K562 (cell line): ENCODE results near the gene CCNDBP1. TPM values are rescaled to one million over a fixed set of nuclear protein-coding genes. Genes with fewer than 3 reads are reported as not detected.

Experiments
- CBFA2T3 ChIP-seq: fragments of 450-650 bp; IDR thresholded peaks from 2 replicates; pipeline ENCODE4 v1.6.1; 2017
- CC2D1A ChIP-seq: fragments of 450-650 bp; IDR thresholded peaks from 2 replicates; pipeline ENCODE4 v1.6.1; 2017; ENCODE audit warnings: mild to moderate bottlenecking
- CHD2 ChIP-seq: IDR thresholded peaks from 2 replicates; pipeline ENCODE4 v1.6.1; 2011; ENCODE audit warnings: low read depth, low read length
- CSDE1 ChIP-seq, 2 experiments: fragments of 450-650 bp; IDR thresholded peaks; 2 replicates each; pipeline ENCODE4 v1.6.1; 2016; ENCODE audit warnings: mild to moderate bottlenecking in 1 of 2
- EGR1 ChIP-seq: fragments of 450-650 bp; conservative IDR thresholded peaks from 2 replicates; pipeline ENCODE4 v1.6.1; 2017; ENCODE audit warnings: mild to moderate bottlenecking
- EHMT2 ChIP-seq: fragments of 450-650 bp; IDR thresholded peaks from 2 replicates; pipeline ENCODE4 v1.6.1; 2018; ENCODE audit warnings: antibody characterized with exemption
- FOSL1 ChIP-seq: fragments of 200-800 bp; sonication (Bioruptor generic); conservative IDR thresholded peaks from 2 replicates; pipeline ENCODE4 v1.6.1; 2016; ENCODE audit warnings: missing genetic modification characterization, missing compliant biosample characterization
- FOXJ3 ChIP-seq: sonication (generic); formaldehyde crosslinking; IDR thresholded peaks from 2 replicates; pipeline ENCODE4 v1.4.0; 2020; ENCODE audit warnings: mild to moderate bottlenecking, missing genetic modification reagents
- HCFC1 ChIP-seq: IDR thresholded peaks from 2 replicates; pipeline ENCODE4 v1.6.1; 2012; ENCODE audit warnings: low read depth, low read length, improper control_type of control experiment
- HDAC3 ChIP-seq: fragments of 450-650 bp; IDR thresholded peaks from 2 replicates; pipeline ENCODE4 v1.6.1; 2018; ENCODE audit warnings: borderline replicate concordance, mild to moderate bottlenecking, moderate library complexity; ENCODE audit not compliant: partially characterized antibody
- MAFG ChIP-seq: fragments of 450-650 bp; conservative IDR thresholded peaks from 2 replicates; pipeline ENCODE4 v1.6.1; 2016; ENCODE audit warnings: missing genetic modification characterization, missing compliant biosample characterization
- MCM7 ChIP-seq, 2 experiments: fragments of 450-650 bp; IDR thresholded peaks; 2 replicates each; pipeline ENCODE4 v1.6.1; 2016 to 2018
- MYNN ChIP-seq, 2 experiments: sonication (generic); formaldehyde crosslinking in 1 of 2; IDR thresholded peaks; 2 replicates each; pipeline versions ENCODE4 v1.5.0 to v1.6.1; 2016 to 2020; ENCODE audit warnings: antibody characterized with exemption in 1 of 2, missing genetic modification reagents in 1 of 2
- NFYB ChIP-seq: IDR thresholded peaks from 2 replicates; pipeline ENCODE4 v1.6.1; 2011; ENCODE audit warnings: mild to moderate bottlenecking, moderate library complexity; ENCODE audit not compliant: insufficient read length; ENCODE audit errors: extremely low read depth
- RBM15 ChIP-seq: fragments of 200-400 bp; formaldehyde crosslinking; IDR thresholded peaks from 2 replicates; pipeline ENCODE4 v1.6.1; 2018; ENCODE audit warnings: mild to moderate bottlenecking, low read length, moderate library complexity; ENCODE audit not compliant: insufficient read depth
- SOX6 ChIP-seq: fragments of 450-650 bp; IDR thresholded peaks from 2 replicates; pipeline ENCODE4 v1.6.1; 2014; ENCODE audit warnings: mild to moderate bottlenecking
- TAL1 ChIP-seq: fragments of 450-650 bp; IDR thresholded peaks from 2 replicates; pipeline ENCODE4 v1.6.1; 2016; ENCODE audit warnings: mild to moderate bottlenecking
- U2AF2 ChIP-seq: fragments of 200-400 bp; formaldehyde crosslinking; optimal IDR thresholded peaks from 2 replicates; pipeline ENCODE3; 2017; ENCODE audit warnings: low read depth, mild to moderate bottlenecking, low read length
- XRCC5 ChIP-seq: fragments of 200-400 bp; formaldehyde crosslinking; IDR thresholded peaks from 2 replicates; pipeline ENCODE4 v1.6.1; 2017; ENCODE audit warnings: low read depth, mild to moderate bottlenecking, low read length
- ZNF24 ChIP-seq: fragments of 450-650 bp; IDR thresholded peaks from 2 replicates; pipeline ENCODE4 v1.6.1; 2016
- ZNF311 ChIP-seq: fragments of 250-450 bp; sonication (Bioruptor Pico); IDR thresholded peaks from 2 replicates; pipeline ENCODE4 v1.4.0; 2020; ENCODE audit warnings: mild to moderate bottlenecking, moderate library complexity
- ZNF354B ChIP-seq: fragments of 250-450 bp; sonication (Bioruptor Pico); IDR thresholded peaks from 2 replicates; pipeline ENCODE4 v1.4.0; 2020
- ZNF436 ChIP-seq: fragments of 250-450, 450-650 bp; sonication (Bioruptor Pico); formaldehyde crosslinking; IDR thresholded peaks from 2 replicates; pipeline ENCODE4 v1.7.0; 2020; ENCODE audit warnings: mild to moderate bottlenecking
- polyA plus RNA-seq, 8 experiments: library from polyadenylated mRNA; depleted of rRNA in 4 of 8; stranded (reverse) in 5 of 8; unstranded in 3 of 8; fragments of >200 nt; fragmentation: Nextera tagmentation in 2 of 8; fragmentation: Illumina TruSeq in 1 of 8; extraction: Ambion mirVana in 2 of 8; extraction: Trizol in 1 of 8; gene quantifications; 2 replicates each; pipeline versions ENCODE4 v1.2.1 to v1.2.3, GENCODE V29; 2011 to 2014; ENCODE audit warnings: inconsistent platforms in 1 of 8, missing spikeins in 1 of 8
- total RNA-seq, 7 experiments: library from RNA; depleted of rRNA in 6 of 7; stranded (reverse); fragments of >200 nt in 6 of 7; fragmentation: Illumina TruSeq in 2 of 7; extraction: Trizol in 2 of 7; gene quantifications; 2 replicates each; pipeline versions ENCODE4 v1.2.1 to v1.2.3, GENCODE V29; 2011 to 2021; ENCODE audit warnings: low replicate concordance in 1 of 7
- TF ChIP-seq, protein P1 (sequence below): fragments of 450-650 bp; IDR thresholded peaks from 2 replicates; pipeline ENCODE4 v1.6.1; 2016; ENCODE audit warnings: antibody characterized with exemption
- TF ChIP-seq, protein P2 (sequence below): conservative IDR thresholded peaks from 2 replicates; pipeline ENCODE4 v1.6.1; 2011; ENCODE audit warnings: low read depth, mild to moderate bottlenecking, low read length; ENCODE audit not compliant: control insufficient read depth
- TF ChIP-seq, protein P3 (sequence below): sonication (generic); formaldehyde crosslinking; IDR thresholded peaks from 2 replicates; pipeline ENCODE4 v1.8.1; 2023; ENCODE audit warnings: mild to moderate bottlenecking, missing genetic modification reagents
- TF ChIP-seq, protein P4 (sequence below), 2 experiments: fragments of 450-650 bp; conservative IDR thresholded peaks; 2 replicates each; pipeline ENCODE4 v1.6.1; 2017; ENCODE audit warnings: mild to moderate bottlenecking in 2 of 2, moderate library complexity in 2 of 2

The CCNDBP1 gene
- total and polyA plus RNA-seq, 9 of the 15 experiments (the other 6 are each of a cell fraction or from before 2014, with no cell fraction given): 37.0 to 111 (median 55.5) TPM

DNA sequence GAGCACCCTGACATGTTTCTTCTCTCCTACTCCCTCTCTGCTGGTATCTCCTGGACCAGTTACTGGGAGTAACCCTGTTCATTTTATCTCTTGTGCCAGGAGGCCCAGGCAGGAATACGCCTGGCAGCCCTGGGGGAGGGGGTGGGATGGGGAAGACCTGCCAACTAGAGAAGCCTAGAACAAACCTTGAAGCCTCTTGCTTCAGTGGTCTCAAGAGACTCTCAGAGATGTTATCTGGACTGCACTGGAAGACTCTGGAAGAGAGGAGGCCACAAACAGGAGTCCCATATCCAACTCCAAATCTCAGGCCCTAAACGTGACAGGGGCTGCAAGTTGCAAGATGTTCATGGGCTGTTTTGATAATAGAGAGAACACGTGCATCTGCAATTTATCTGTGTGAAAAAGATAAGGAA lies 35.8 kb downstream of the CCNDBP1 start, which contains the start of gene EPB42 (continued):
- peak; percentile 74; the same call in 1 of the 2 replicates for TF ChIP-seq CC2D1A
- TF ChIP-seq U2AF2: no peak
- TF ChIP-seq FOSL1: peak; percentile 46
- peak; percentile 96 for TF ChIP-seq CBFA2T3
- TF ChIP-seq XRCC5: no peak
- TF ChIP-seq TAL1: peak; percentile 96
- no peak for TF ChIP-seq EGR1
- no peak for TF ChIP-seq ZNF311 (CRISPR knock-in tag)
- TF ChIP-seq ZNF436 (CRISPR knock-in tag): no peak
- no peak for TF ChIP-seq HCFC1
- TF ChIP-seq, protein P1, sequence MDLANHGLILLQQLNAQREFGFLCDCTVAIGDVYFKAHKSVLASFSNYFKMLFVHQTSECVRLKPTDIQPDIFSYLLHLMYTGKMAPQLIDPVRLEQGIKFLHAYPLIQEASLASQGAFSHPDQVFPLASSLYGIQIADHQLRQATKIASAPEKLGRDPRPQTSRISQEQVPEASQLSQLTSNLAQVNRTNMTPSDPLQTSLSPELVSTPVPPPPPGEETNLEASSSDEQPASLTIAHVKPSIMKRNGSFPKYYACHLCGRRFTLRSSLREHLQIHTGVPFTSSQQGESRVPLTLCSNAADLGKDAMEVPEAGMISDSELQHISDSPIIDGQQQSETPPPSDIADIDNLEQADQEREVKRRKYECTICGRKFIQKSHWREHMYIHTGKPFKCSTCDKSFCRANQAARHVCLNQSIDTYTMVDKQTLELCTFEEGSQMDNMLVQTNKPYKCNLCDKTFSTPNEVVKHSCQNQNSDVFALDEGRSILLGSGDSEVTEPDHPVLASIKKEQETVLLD: no peak
- peak; percentile 37; the same call in 1 of the 2 replicates for TF ChIP-seq CHD2
- no peak for TF ChIP-seq MAFG
- TF ChIP-seq ZNF354B (CRISPR knock-in tag): no peak
- TF ChIP-seq MCM7 (IDR thresholded peaks at IDR 0.05): no peak
- TF ChIP-seq MYNN (IDR thresholded peaks at IDR 0.05): peak; percentile 71; the same call in 1 of the 2 replicates
- TF ChIP-seq MYNN (CRISPR knock-in tag; IDR thresholded peaks at IDR 0.05): no peak
- TF ChIP-seq ZNF24: no peak
- no peak for TF ChIP-seq NFYB
- TF ChIP-seq, protein P2, sequence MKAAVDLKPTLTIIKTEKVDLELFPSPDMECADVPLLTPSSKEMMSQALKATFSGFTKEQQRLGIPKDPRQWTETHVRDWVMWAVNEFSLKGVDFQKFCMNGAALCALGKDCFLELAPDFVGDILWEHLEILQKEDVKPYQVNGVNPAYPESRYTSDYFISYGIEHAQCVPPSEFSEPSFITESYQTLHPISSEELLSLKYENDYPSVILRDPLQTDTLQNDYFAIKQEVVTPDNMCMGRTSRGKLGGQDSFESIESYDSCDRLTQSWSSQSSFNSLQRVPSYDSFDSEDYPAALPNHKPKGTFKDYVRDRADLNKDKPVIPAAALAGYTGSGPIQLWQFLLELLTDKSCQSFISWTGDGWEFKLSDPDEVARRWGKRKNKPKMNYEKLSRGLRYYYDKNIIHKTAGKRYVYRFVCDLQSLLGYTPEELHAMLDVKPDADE: no peak
- TF ChIP-seq, protein P3, sequence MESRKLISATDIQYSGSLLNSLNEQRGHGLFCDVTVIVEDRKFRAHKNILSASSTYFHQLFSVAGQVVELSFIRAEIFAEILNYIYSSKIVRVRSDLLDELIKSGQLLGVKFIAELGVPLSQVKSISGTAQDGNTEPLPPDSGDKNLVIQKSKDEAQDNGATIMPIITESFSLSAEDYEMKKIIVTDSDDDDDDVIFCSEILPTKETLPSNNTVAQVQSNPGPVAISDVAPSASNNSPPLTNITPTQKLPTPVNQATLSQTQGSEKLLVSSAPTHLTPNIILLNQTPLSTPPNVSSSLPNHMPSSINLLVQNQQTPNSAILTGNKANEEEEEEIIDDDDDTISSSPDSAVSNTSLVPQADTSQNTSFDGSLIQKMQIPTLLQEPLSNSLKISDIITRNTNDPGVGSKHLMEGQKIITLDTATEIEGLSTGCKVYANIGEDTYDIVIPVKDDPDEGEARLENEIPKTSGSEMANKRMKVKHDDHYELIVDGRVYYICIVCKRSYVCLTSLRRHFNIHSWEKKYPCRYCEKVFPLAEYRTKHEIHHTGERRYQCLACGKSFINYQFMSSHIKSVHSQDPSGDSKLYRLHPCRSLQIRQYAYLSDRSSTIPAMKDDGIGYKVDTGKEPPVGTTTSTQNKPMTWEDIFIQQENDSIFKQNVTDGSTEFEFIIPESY (CRISPR knock-in tag): no peak
- TF ChIP-seq RBM15: no peak
- TF ChIP-seq FOXJ3 (CRISPR knock-in tag): no peak
- TF ChIP-seq, protein P4, sequence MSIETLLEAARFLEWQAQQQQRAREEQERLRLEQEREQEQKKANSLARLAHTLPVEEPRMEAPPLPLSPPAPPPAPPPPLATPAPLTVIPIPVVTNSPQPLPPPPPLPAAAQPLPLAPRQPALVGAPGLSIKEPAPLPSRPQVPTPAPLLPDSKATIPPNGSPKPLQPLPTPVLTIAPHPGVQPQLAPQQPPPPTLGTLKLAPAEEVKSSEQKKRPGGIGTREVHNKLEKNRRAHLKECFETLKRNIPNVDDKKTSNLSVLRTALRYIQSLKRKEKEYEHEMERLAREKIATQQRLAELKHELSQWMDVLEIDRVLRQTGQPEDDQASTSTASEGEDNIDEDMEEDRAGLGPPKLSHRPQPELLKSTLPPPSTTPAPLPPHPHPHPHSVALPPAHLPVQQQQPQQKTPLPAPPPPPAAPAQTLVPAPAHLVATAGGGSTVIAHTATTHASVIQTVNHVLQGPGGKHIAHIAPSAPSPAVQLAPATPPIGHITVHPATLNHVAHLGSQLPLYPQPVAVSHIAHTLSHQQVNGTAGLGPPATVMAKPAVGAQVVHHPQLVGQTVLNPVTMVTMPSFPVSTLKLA (conservative IDR thresholded peaks at IDR 0.05): peak; percentile 79 to 82
- peak; percentile 79 for TF ChIP-seq SOX6
- no peak for TF ChIP-seq CSDE1 (IDR thresholded peaks at IDR 0.05)
- peak; percentile 67 for TF ChIP-seq HDAC3
- no peak for TF ChIP-seq EHMT2
